Tibial artery (tissue), 4 donors: ENCODE results near the gene ZFP64.
"Not testable (repeated sequence)": the region's sequence is repeated elsewhere in the genome, so short reads cannot be mapped to it uniquely, and the experiment has no call there.

Source experiments
- DNase-seq, 2 donors: peaks; one replicate each; pipeline ENCODE4 v3.0.0-alpha.2; 2019
- H3K27ac ChIP-seq, 2 donors: fragments of 200-600 bp; sonication (generic) in 1 of 2; 1 replicate in 1 of 2; 2 replicates in 1 of 2; pipeline ENCODE4 v1.5.1; 2018 to 2019; ENCODE audit warnings: mild to moderate bottlenecking in 1 of 2
- H3K27me3 ChIP-seq, 2 donors: fragments of 200-600 bp; sonication (generic) in 1 of 2; one replicate each; pipeline versions ENCODE4 v1.5.1 to v1.6.0; 2016 to 2019
- H3K36me3 ChIP-seq, 3 donors: fragments of 200-600 bp; sonication (generic) in 2 of 3; one replicate each; pipeline ENCODE4 v1.5.1; 2016 to 2019; ENCODE audit warnings: mild to moderate bottlenecking in 2 of 3
- H3K4me1 ChIP-seq, 4 donors: fragments of 200-600 bp; sonication (generic) in 2 of 4; 1 replicate in 3 of 4; 2 replicates in 1 of 4; pipeline ENCODE4 v1.5.1; 2016 to 2019
- H3K4me3 ChIP-seq, 2 donors: fragments of 200-600 bp; sonication (generic) in 1 of 2; 1 replicate in 1 of 2; 2 replicates in 1 of 2; pipeline ENCODE4 v1.5.1; 2018 to 2019; ENCODE audit warnings: mild to moderate bottlenecking in 2 of 2
- H3K9me3 ChIP-seq, 3 donors: fragments of 200-600 bp; sonication (generic) in 1 of 3; one replicate each; pipeline ENCODE4 v1.5.1; 2016 to 2019
- CTCF ChIP-seq, 2 experiments: fragments of 200-600 bp in 1 of 2; fragments of 450-650 bp in 1 of 2; IDR thresholded peaks; one replicate each; pipeline ENCODE4 v1.5.1; 2017 to 2019; ENCODE audit warnings: antibody characterized with exemption in 2 of 2, mild to moderate bottlenecking in 1 of 2, moderate library complexity in 1 of 2
- intact Hi-C: fragments of 100-400 bp; cut with DNase I; formaldehyde crosslinking; loops from one replicate; pipeline ENCODE4 v1.15.0; 2023; ENCODE audit warnings: low total_unique reads

Gene ZFP64

GRCh38 chr20:52196845-52197244, 5.3 kb upstream of the ZFP64 start:
- no peaks in the 10 kb centered on the region for H3K27me3 ChIP-seq
- TF ChIP-seq CTCF (IDR thresholded peaks at IDR 0.05) = no peak
- DNase-seq = no peak
- no peaks in the 10 kb centered on the region for H3K36me3 ChIP-seq
- no peak overlapping the region for H3K4me3 ChIP-seq
- intact Hi-C loops = no loop called here
- no peak overlapping the region for H3K27ac ChIP-seq
- peaks cover 0 to 7% (median 2%) of the 10 kb centered on the region in 4 donors for H3K4me1 ChIP-seq
- H3K9me3 ChIP-seq = no peaks in the 10 kb centered on the region

GRCh38 chr20:52193886-52194545, 2.4 kb upstream of the ZFP64 start:
- intact Hi-C loops = no loop called here
- no peak for TF ChIP-seq CTCF (IDR thresholded peaks at IDR 0.05)

GRCh38 chr20:52193133-52193532, 1.6 kb upstream of the ZFP64 start:
- H3K27ac ChIP-seq = no peak overlapping the region
- no peak for TF ChIP-seq CTCF (IDR thresholded peaks at IDR 0.05)
- H3K4me1 ChIP-seq = peaks cover 0 to 16% (median 10%) of the 10 kb centered on the region in 4 donors
- no peaks in the 10 kb centered on the region for H3K9me3 ChIP-seq
- DNase-seq = no peak
- H3K36me3 ChIP-seq = no peaks in the 10 kb centered on the region
- intact Hi-C loops = no loop called here
- H3K27me3 ChIP-seq = no peaks in the 10 kb centered on the region
- H3K4me3 ChIP-seq = no peak overlapping the region

More at GRCh38 chr20:52193886-52194545, 2.4 kb upstream of the ZFP64 start:
- no peak for DNase-seq
- H3K4me3 ChIP-seq = no peak overlapping the region
- peaks cover 0 to 16% (median 10%) of the 10 kb centered on the region in 4 donors for H3K4me1 ChIP-seq
- H3K27me3 ChIP-seq = no peaks in the 10 kb centered on the region
- no peaks in the 10 kb centered on the region for H3K36me3 ChIP-seq
- no peaks in the 10 kb centered on the region for H3K9me3 ChIP-seq
- H3K27ac ChIP-seq = no peak overlapping the region

- intact Hi-C loops, H3K9me3 ChIP-seq, H3K36me3 ChIP-seq, DNase-seq, H3K27me3 ChIP-seq: not testable (repeated sequence)
- Histone ChIP-seq H3K4me1 (peaks cover 0 to 16% (median 10%) of the 10 kb centered on the region in 4 donors), H3K4me3 (peak overlapping the region; percentile 79 to 93), H3K27ac (peak overlapping the region in 1 of 2 donors; percentile 89)
Measured at GRCh38 chr20:52192719-52193007, 1.1 kb upstream of the ZFP64 start.

- peak overlapping the region; percentile 81 to 89 for H3K27ac ChIP-seq
- peaks cover 0 to 16% (median 10%) of the 10 kb centered on the region in 4 donors for H3K4me1 ChIP-seq
- peak in 1 of 2 experiments; percentile 2 for TF ChIP-seq CTCF (IDR thresholded peaks at IDR 0.05)
- DNase-seq = peak in 1 of 2 donors; percentile 74
- peak overlapping the region; percentile 79 to 93 for H3K4me3 ChIP-seq
- no peaks in the 10 kb centered on the region for H3K9me3 ChIP-seq
- intact Hi-C loops = no loop called here
- H3K27me3 ChIP-seq = no peaks in the 10 kb centered on the region
- H3K36me3 ChIP-seq = no peaks in the 10 kb centered on the region
Measured at GRCh38 chr20:52191916-52192718, 538 bp upstream of the ZFP64 start.
